ENCODE measurements around the gene FARP1.

The FARP1 gene

DNA sequence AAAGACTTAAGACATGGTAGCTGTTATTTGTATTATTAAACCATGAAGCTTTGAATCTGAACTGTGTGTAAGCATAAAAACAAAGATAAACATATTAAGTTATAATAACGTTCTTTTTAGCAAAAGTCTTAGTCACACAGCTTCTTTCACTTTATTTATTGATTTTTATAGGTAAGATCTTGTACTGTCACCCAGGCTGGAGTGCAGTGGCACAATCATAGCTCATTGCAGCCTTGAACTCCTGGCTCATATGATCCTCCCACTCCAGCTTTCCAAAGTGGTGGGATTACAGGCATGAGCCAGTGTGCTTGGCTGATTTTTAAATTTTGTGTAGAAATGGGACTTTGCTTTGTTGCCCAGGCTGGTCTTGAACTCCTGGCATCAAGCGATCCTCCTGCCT lies 13.4 kb downstream of the FARP1 start:
- no peak for TF ChIP-seq CTCF (IDR thresholded peaks at IDR 0.05)
- Histone ChIP-seq H2AFZ (no peak overlapping the region), H3K36me3 (ENCODE audit: control insufficient read depth, insufficient read depth, low read length) (no peaks in the 10 kb centered on the region), H3K9ac (no peak overlapping the region), H3K27ac (no peak overlapping the region), H3K4me2 (ENCODE audit: low read length) (no peak overlapping the region), H3K79me2 (peaks cover 10% of the 10 kb centered on the region), H3K27me3 (ENCODE audit: control insufficient read depth, insufficient read depth, low read length) (no peaks in the 10 kb centered on the region), H3K4me1 (no peaks in the 10 kb centered on the region), H3K9me3 (ENCODE audit: control insufficient read depth, low read length) (no peaks in the 10 kb centered on the region), H3K4me3 (ENCODE audit: low read depth, low read length) (no peak overlapping the region)

- Histone ChIP-seq H3K27ac (no peak overlapping the region), H3K4me3 (ENCODE audit: low read depth, low read length) (no peak overlapping the region), H2AFZ (no peak overlapping the region), H3K27me3 (ENCODE audit: control insufficient read depth, insufficient read depth, low read length) (no peaks in the 10 kb centered on the region), H3K4me1 (no peaks in the 10 kb centered on the region), H3K9ac (no peak overlapping the region), H3K9me3 (ENCODE audit: control insufficient read depth, low read length) (no peaks in the 10 kb centered on the region), H3K36me3 (ENCODE audit: control insufficient read depth, insufficient read depth, low read length) (no peaks in the 10 kb centered on the region), H3K79me2 (peaks cover 10% of the 10 kb centered on the region), H3K4me2 (ENCODE audit: low read length) (no peak overlapping the region)
- TF ChIP-seq CTCF (IDR thresholded peaks at IDR 0.05) = no peak
Observed at GRCh38 chr13:98157188-98157587, 14.3 kb downstream of the FARP1 start.

- Histone ChIP-seq H2AFZ (no peak overlapping the region), H3K27me3 (ENCODE audit: control insufficient read depth, insufficient read depth, low read length) (no peaks in the 10 kb centered on the region), H3K9me3 (ENCODE audit: control insufficient read depth, low read length) (no peaks in the 10 kb centered on the region), H3K4me1 (no peaks in the 10 kb centered on the region), H3K4me3 (ENCODE audit: low read depth, low read length) (no peak overlapping the region), H3K27ac (no peak overlapping the region), H3K4me2 (ENCODE audit: low read length) (no peak overlapping the region), H3K36me3 (ENCODE audit: control insufficient read depth, insufficient read depth, low read length) (no peaks in the 10 kb centered on the region), H3K79me2 (peaks cover 10% of the 10 kb centered on the region), H3K9ac (no peak overlapping the region)
- no peak for TF ChIP-seq CTCF (IDR thresholded peaks at IDR 0.05)
Observed at GRCh38 chr13:98157609-98158008, 14.7 kb downstream of the FARP1 start.

DNA sequence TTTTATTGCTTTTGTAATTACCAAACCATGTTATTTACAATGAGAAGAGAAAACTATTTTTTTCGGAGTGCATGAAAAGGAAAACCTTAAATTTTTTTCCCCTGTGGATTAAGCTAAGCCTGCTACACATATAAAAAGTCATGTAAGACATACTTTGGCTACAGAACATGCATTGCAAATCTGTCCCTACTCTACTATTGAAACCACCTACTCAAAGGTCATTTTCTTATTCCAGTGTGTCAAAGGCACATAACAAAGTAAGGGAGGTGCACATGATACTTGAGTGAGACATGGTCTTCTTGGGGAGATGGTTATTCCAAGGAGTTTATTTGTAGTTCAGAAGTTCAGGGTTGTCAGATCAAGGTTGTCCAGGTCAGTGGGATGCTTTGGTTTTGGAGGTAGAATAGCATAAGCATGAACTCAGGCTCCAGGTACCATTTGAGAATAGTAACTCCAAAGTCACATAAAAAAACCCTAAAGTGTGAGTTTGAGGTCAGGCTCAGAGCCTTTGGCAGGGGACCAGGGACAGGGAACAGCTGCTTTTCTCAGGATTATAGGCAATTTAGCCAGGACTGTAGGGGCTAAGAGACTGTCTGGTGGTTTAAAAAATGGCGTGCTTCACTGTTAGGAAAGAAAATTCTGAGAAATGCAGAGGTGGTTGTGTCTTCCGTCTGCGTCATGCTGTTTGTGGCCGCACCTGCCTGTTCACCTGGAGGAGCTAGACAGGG lies 15.4 kb downstream of the FARP1 start:
- Histone ChIP-seq H3K9ac (no peak overlapping the region), H3K4me1 (no peaks in the 10 kb centered on the region), H3K4me2 (ENCODE audit: low read length) (no peak overlapping the region), H2AFZ (no peak overlapping the region), H3K9me3 (ENCODE audit: control insufficient read depth, low read length) (no peaks in the 10 kb centered on the region), H3K79me2 (peaks cover 10% of the 10 kb centered on the region), H3K4me3 (ENCODE audit: low read depth, low read length) (no peak overlapping the region), H3K36me3 (ENCODE audit: control insufficient read depth, insufficient read depth, low read length) (no peaks in the 10 kb centered on the region), H3K27ac (no peak overlapping the region), H3K27me3 (ENCODE audit: control insufficient read depth, insufficient read depth, low read length) (no peaks in the 10 kb centered on the region)
- TF ChIP-seq CTCF (IDR thresholded peaks at IDR 0.05) = no peak

DNA sequence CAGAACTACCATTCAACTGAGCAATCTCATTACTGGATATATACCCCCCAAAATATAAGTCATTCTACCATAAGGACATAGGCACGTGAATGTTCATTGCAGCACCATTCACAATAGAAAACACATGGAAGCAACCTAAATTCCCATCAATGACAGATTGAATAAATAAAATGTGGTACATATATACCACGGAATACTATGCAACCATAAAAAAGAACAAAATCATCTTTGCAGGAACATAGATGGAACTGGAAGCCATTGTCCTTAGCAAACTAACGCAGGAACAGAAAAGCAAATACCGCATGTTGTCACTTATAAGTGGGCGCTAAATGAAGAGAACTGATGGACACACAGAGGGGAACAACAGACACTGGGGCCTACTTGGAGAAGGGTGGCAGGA lies 20.0 kb downstream of the FARP1 start:
- Histone ChIP-seq H3K79me2 (peaks cover 3% of the 10 kb centered on the region), H3K4me3 (ENCODE audit: low read depth, low read length) (no peak overlapping the region), H3K36me3 (ENCODE audit: control insufficient read depth, insufficient read depth, low read length) (no peaks in the 10 kb centered on the region), H3K4me2 (ENCODE audit: low read length) (no peak overlapping the region), H3K27me3 (ENCODE audit: control insufficient read depth, insufficient read depth, low read length) (no peaks in the 10 kb centered on the region), H3K9ac (no peak overlapping the region), H2AFZ (no peak overlapping the region), H3K27ac (no peak overlapping the region), H3K9me3 (ENCODE audit: control insufficient read depth, low read length) (no peaks in the 10 kb centered on the region), H3K4me1 (peaks cover 5% of the 10 kb centered on the region)
- no peak for TF ChIP-seq CTCF (IDR thresholded peaks at IDR 0.05)

Data from parathyroid adenoma (tissue), 2 donors.